DOHH2 (cell line): ENCODE data around the gene OR4D5.

Experiments used
- H3F3A ChIP-seq: fragments of 200-600 bp; sonication (generic), shearing (Covaris generic); 2 replicates; pipeline ENCODE4 v1.6.0; 2016; ENCODE audit warnings: antibody characterized with exemption, mild to moderate bottlenecking; ENCODE audit not compliant: control insufficient read depth, insufficient read depth
- H3K27ac ChIP-seq: fragments of 200-600 bp; sonication (generic); 2 replicates; pipeline ENCODE4 v1.5.1; 2014; ENCODE audit warnings: low read depth, mild to moderate bottlenecking, low read length, moderate library complexity
- H3K27me3 ChIP-seq: fragments of 200-600 bp; sonication (generic); 2 replicates; pipeline ENCODE4 v1.6.1; 2014; ENCODE audit warnings: mild to moderate bottlenecking, low read length, mixed read lengths; ENCODE audit not compliant: control insufficient read depth
- H3K36me3 ChIP-seq: fragments of 200-600 bp; sonication (generic); 2 replicates; pipeline ENCODE4 v1.6.1; 2014; ENCODE audit warnings: mild to moderate bottlenecking, low read length, moderate library complexity, mixed read lengths; ENCODE audit not compliant: control insufficient read depth
- H3K4me1 ChIP-seq: fragments of 200-600 bp; sonication (generic); 2 replicates; pipeline ENCODE4 v1.6.1; 2014; ENCODE audit warnings: mild to moderate bottlenecking, low read length, mixed read lengths; ENCODE audit not compliant: control insufficient read depth
- H3K4me2 ChIP-seq: fragments of 200-600 bp; sonication (generic); 2 replicates; pipeline ENCODE4 v1.6.0; 2014; ENCODE audit warnings: mild to moderate bottlenecking, low read length, moderate library complexity
- H3K4me3 ChIP-seq: fragments of 200-600 bp; sonication (generic); 2 replicates; pipeline ENCODE4 v1.5.1; 2014; ENCODE audit warnings: mild to moderate bottlenecking, low read length, mixed read lengths
- H3K79me2 ChIP-seq: fragments of 200-600 bp; sonication (generic); 2 replicates; pipeline ENCODE4 v1.6.1; 2014; ENCODE audit warnings: mild to moderate bottlenecking, low read length, mixed read lengths; ENCODE audit not compliant: control insufficient read depth
- H3K9me2 ChIP-seq: fragments of 200-600 bp; sonication (generic); replicated peaks from 2 replicates; pipeline ENCODE4 v1.6.1; 2014; ENCODE audit warnings: mild to moderate bottlenecking, low read length, mixed read lengths; ENCODE audit not compliant: control insufficient read depth
- H3K9me3 ChIP-seq: fragments of 200-600 bp; sonication (generic); 2 replicates; pipeline ENCODE4 v1.6.1; 2014; ENCODE audit warnings: antibody characterized with exemption, low read length, mixed read lengths; ENCODE audit not compliant: control insufficient read depth, insufficient read depth
- H4K20me1 ChIP-seq: fragments of 200-600 bp; sonication (generic); 2 replicates; pipeline ENCODE4 v1.6.0; 2014; ENCODE audit warnings: low read depth, mild to moderate bottlenecking, antibody characterized with exemption, low read length, moderate library complexity; ENCODE audit not compliant: control insufficient read depth, insufficient read depth
- CTCF ChIP-seq: fragments of 200-600 bp; sonication (generic); IDR thresholded peaks from one replicate; pipeline ENCODE4 v1.5.1; 2014; ENCODE audit warnings: antibody characterized with exemption, mild to moderate bottlenecking, low read depth, low read length; ENCODE audit not compliant: poor library complexity, severe bottlenecking
- EZH2phosphoT487 ChIP-seq: fragments of 200-600 bp; sonication (generic); IDR thresholded peaks from 2 replicates; pipeline ENCODE4 v1.6.1; 2017; ENCODE audit warnings: borderline replicate concordance, mild to moderate bottlenecking, antibody characterized with exemption, low read length, moderate library complexity, mixed read lengths

OR4D5 gene

DNA sequence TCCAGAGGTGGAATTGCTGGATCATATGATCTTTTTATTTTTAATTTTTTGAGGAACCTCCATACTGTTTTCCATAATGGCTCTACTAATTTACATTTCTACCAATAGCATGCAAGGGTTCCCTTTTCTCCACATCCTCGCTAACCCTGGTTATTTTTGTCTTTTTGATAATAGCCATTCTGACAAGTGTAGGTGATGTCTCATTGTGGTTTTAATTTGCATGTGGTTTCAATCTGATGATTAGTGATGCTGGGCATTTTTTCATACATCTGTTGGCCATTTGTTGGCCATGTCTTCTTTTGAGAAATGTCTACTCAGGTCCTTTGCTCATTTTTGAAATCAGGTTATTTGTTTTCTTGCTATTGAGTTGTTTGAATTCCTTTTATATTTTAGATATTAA lies 15.4 kb upstream of the OR4D5 start:
- Histone ChIP-seq H3K36me3 (no peaks in the 10 kb centered on the region), H3K4me3 (no peak overlapping the region), H3K79me2 (no peaks in the 10 kb centered on the region), H4K20me1 (no peaks in the 10 kb centered on the region), H3K27me3 (no peaks in the 10 kb centered on the region), H3K9me2 (no peaks in the 10 kb centered on the region), H3K27ac (no peak overlapping the region), H3K4me1 (peaks cover 8% of the 10 kb centered on the region), H3K4me2 (no peak overlapping the region), H3K9me3 (no peaks in the 10 kb centered on the region), H3F3A (no peaks in the 10 kb centered on the region)
- TF ChIP-seq CTCF (no peak), EZH2phosphoT487 (no peak)

GRCh38 chr11:123942413-123942812 lies 3.0 kb downstream of the OR4D5 start:
- Histone ChIP-seq H3K9me2 (no peaks in the 10 kb centered on the region), H3K36me3 (no peaks in the 10 kb centered on the region), H3F3A (no peaks in the 10 kb centered on the region), H3K4me2 (no peak overlapping the region), H3K27ac (no peak overlapping the region), H3K27me3 (no peaks in the 10 kb centered on the region), H3K9me3 (no peaks in the 10 kb centered on the region), H3K4me1 (no peaks in the 10 kb centered on the region), H4K20me1 (no peaks in the 10 kb centered on the region), H3K4me3 (no peak overlapping the region), H3K79me2 (no peaks in the 10 kb centered on the region)
- no peak for TF ChIP-seq EZH2phosphoT487
- no peak for TF ChIP-seq CTCF

GRCh38 chr11:123943738-123944137 lies 4.3 kb downstream of the OR4D5 start, which contains the start of gene OR6T1:
Gene OR6T1 (minus strand): TSS chr11:123943838. CDS start chr11:123943838, 0 bp downstream.
- Histone ChIP-seq H3K9me2 (no peaks in the 10 kb centered on the region), H3K9me3 (no peaks in the 10 kb centered on the region), H4K20me1 (no peaks in the 10 kb centered on the region), H3K4me2 (no peak within 1 kb of the TSS), H3K27me3 (no peaks in the 10 kb centered on the region), H3K4me1 (no peaks in the 10 kb centered on the region), H3K36me3 (no peaks in the 10 kb centered on the region), H3F3A (no peaks in the 10 kb centered on the region), H3K4me3 (no peak within 1 kb of the TSS), H3K27ac (no peak within 1 kb of the TSS), H3K79me2 (no peaks in the 10 kb centered on the region)
- TF ChIP-seq CTCF (no peak), EZH2phosphoT487 (no peak)

DNA sequence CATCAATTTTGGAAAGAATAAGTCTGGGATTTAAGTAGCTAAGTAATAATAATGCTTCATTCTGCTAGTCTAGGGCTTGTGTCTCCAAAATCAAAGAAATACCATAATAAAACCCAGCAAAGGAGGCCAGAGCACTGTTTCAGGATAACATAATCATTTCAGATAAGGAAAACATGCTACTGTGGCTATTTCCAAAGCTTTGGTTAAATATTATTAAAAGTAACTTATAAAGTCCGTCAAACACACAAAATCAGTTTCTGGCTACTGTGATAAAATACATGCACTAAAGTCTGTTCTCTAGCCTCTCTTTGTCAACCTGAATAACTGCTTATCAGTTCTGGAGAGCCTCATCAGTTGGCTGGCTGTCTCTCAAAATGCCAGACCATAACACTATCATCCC lies 5.7 kb downstream of the OR4D5 start:
- no peak overlapping the region for H3K4me3 ChIP-seq
- no peaks in the 10 kb centered on the region for H4K20me1 ChIP-seq
- H3K9me3 ChIP-seq: no peaks in the 10 kb centered on the region
- H3K79me2 ChIP-seq: no peaks in the 10 kb centered on the region
- H3K4me1 ChIP-seq: no peaks in the 10 kb centered on the region
- no peaks in the 10 kb centered on the region for H3F3A ChIP-seq
- H3K36me3 ChIP-seq: no peaks in the 10 kb centered on the region
- TF ChIP-seq CTCF: no peak
- no peaks in the 10 kb centered on the region for H3K9me2 ChIP-seq
- no peaks in the 10 kb centered on the region for H3K27me3 ChIP-seq
- no peak overlapping the region for H3K4me2 ChIP-seq
- no peak overlapping the region for H3K27ac ChIP-seq
